ENCODE measurements around the gene PLEKHG4. TPM values are rescaled to one million over a fixed set of nuclear protein-coding genes. Genes with fewer than 3 reads are reported as not detected.

PLEKHG4 gene
- total and polyA plus RNA-seq, 10 of the 15 experiments (the other 5 are each of a cell fraction or from before 2014, with no cell fraction given), result 0.14 to 2.6 (median 0.99) TPM

GRCh38 chr16:67255553-67256221, 23.6 kb upstream of the PLEKHG4 start:
- DNase-seq (ENCODE audit: low read depth, low spot score), result no peak
- Histone ChIP-seq H3K4me3 (no peak overlapping the region), H3K36me3 (ENCODE audit: control insufficient read depth in 2 of 2, insufficient read depth in 2 of 2, low read length in 1 of 2) (no peaks in the 10 kb centered on the region; a peak in 1 of 4 replicates), H3K9ac (ENCODE audit: control insufficient read depth, insufficient read depth, low read length) (no peak overlapping the region), H3K4me1 (ENCODE audit: control insufficient read depth, insufficient read depth, low read length) (no peaks in the 10 kb centered on the region), H4K20me1 (ENCODE audit: control insufficient read depth, insufficient read depth) (no peaks in the 10 kb centered on the region), H3K27me3 (replicated peaks in 1 of 2; ENCODE audit: control insufficient read depth in 2 of 2, insufficient read depth in 2 of 2, low read length in 1 of 2) (no peaks in the 10 kb centered on the region), H3K4me2 (ENCODE audit: control insufficient read depth, insufficient read depth) (no peak overlapping the region), H3K79me2 (ENCODE audit: control insufficient read depth, insufficient read depth, low read length) (no peaks in the 10 kb centered on the region), H2AFZ (ENCODE audit: control insufficient read depth, low read depth, low read length) (no peak overlapping the region), H3K27ac (ENCODE audit: control insufficient read depth, insufficient read depth) (no peak overlapping the region), H3K9me3 (replicated peaks; ENCODE audit: control insufficient read depth, insufficient read depth, low read length) (no peaks in the 10 kb centered on the region)
- TF ChIP-seq ELK1 (IDR thresholded peaks at IDR 0.05; ENCODE audit: low read depth, low read length) (no peak), ZNF687 (IDR thresholded peaks at IDR 0.05) (no peak), BMI1 (IDR thresholded peaks at IDR 0.05; ENCODE audit: borderline replicate concordance) (no peak), CREB1 (IDR thresholded peaks at IDR 0.05; ENCODE audit: low read depth) (no peak), SMARCA5 (IDR thresholded peaks at IDR 0.05) (no peak), RELB (IDR thresholded peaks at IDR 0.05; ENCODE audit: low read depth) (no peak), HDAC6 (IDR thresholded peaks at IDR 0.05; ENCODE audit: unreplicated experiment) (no peak), DPF2 (IDR thresholded peaks at IDR 0.05) (no peak), MTA3 (IDR thresholded peaks at IDR 0.05; ENCODE audit: borderline replicate concordance, low read length) (no peak), SKIL (IDR thresholded peaks at IDR 0.05; ENCODE audit: low read depth, poor library complexity, severe bottlenecking) (no peak)
- no peak for ATAC-seq
- CTCF ChIA-PET, result interaction anchor here (0.6 kb wide), 1 partner anchor 146 kb away, joined by 3 read pairs; no protein-coding TSS in a partner anchor
- no peak for FAIRE-seq
- BruUV-seq (replicated peaks), result no TSS peak
- SMC1A ChIA-PET (ENCODE audit: uncharacterized antibody, unreplicated experiment), result no interaction called here
- POLR2A ChIA-PET, result interaction anchor here (0.5 kb wide), 1 partner anchor 125 kb away, joined by 3 read pairs; no protein-coding TSS in a partner anchor
- 64% methylated on average over 17 of the region's 17 CpGs for whole genome bisulfite sequencing (ENCODE audit: insufficient coverage, insufficient replicate concordance, low lambda C conversion rate, missing lambda C conversion rate)
- intact Hi-C loops (cut with micrococcal nuclease; ENCODE audit: unreplicated experiment), result no loop called here
- in situ Hi-C loops (cut with MboI), result no loop called here
- RAD21 ChIA-PET (ENCODE audit: unreplicated experiment), result no interaction called here
